GM12872 (cell line): ENCODE results near the gene BIK.

Source experiments
- TF ChIP-seq, protein P1 (sequence below): IDR thresholded peaks from 3 replicates; pipeline ENCODE4 v1.5.1; 2011; ENCODE audit warnings: low read depth, mild to moderate bottlenecking, low read length, moderate library complexity; ENCODE audit not compliant: insufficient read depth

Gene BIK

DNA sequence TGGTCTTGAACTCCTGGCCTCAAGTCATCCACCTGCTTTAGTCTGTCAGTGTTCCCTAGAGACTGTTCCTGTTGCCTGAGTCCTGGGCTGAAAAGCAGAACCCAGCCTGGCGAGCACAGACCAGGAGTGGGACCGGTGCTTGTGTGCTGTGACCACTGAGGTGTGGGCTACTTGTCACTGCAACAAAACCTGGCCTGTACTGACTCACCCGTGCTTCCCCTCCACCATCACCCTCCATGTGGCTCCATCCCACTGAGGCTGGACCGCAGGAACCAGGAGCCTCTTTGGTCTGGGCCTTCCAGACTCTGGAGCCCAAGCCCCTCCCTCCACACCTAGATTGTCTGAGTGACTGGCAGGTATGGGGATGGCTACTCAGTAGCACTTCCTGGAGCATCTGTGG, 24.0 kb downstream of the BIK start:
- TF ChIP-seq, protein P1, sequence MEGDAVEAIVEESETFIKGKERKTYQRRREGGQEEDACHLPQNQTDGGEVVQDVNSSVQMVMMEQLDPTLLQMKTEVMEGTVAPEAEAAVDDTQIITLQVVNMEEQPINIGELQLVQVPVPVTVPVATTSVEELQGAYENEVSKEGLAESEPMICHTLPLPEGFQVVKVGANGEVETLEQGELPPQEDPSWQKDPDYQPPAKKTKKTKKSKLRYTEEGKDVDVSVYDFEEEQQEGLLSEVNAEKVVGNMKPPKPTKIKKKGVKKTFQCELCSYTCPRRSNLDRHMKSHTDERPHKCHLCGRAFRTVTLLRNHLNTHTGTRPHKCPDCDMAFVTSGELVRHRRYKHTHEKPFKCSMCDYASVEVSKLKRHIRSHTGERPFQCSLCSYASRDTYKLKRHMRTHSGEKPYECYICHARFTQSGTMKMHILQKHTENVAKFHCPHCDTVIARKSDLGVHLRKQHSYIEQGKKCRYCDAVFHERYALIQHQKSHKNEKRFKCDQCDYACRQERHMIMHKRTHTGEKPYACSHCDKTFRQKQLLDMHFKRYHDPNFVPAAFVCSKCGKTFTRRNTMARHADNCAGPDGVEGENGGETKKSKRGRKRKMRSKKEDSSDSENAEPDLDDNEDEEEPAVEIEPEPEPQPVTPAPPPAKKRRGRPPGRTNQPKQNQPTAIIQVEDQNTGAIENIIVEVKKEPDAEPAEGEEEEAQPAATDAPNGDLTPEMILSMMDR: no peak

DNA sequence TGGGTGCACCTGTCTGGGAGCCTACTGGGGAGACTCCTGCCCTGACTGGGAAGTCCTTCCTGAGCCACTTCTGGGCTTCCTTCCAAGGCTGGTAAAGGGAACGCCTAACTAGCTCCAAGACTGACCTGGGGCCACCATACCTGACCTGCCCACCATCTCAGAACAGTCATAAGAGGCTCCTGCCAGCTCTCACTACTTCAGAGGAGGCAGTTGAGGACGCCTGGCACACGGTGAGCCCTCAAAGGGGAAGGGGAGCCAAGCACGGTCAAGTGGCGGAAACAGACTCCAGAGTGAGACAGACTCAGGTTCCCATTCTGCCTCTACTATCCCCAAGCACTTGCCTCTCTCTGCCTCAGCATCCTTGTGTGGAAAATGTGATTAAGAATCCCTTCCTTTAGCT, 25.0 kb downstream of the BIK start:
- TF ChIP-seq, protein P1: no peak

DNA sequence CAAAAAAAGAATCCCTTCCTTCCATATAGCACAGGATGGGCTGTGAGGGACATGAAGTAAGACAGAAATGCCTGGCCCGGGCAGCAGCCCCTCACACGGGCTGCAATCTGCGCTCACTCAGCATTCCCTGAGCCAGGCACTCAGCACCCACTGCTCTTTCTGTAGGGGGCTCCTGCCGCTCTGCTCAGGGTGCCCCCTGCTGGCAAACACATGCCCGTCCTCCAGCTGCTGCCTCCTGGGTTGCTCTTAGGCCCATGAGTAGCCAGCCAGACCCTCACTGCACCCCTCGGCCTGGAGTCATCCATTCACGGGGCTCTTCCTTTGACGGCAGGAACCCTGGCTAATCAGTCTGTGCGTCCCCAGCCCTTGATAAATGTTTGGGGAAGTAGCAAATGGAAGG, 25.7 kb downstream of the BIK start:
- TF ChIP-seq, protein P1: peak; percentile 92

GRCh38 chr22:43136801-43137200, 26.3 kb downstream of the BIK start:
- TF ChIP-seq, protein P1: no peak

DNA sequence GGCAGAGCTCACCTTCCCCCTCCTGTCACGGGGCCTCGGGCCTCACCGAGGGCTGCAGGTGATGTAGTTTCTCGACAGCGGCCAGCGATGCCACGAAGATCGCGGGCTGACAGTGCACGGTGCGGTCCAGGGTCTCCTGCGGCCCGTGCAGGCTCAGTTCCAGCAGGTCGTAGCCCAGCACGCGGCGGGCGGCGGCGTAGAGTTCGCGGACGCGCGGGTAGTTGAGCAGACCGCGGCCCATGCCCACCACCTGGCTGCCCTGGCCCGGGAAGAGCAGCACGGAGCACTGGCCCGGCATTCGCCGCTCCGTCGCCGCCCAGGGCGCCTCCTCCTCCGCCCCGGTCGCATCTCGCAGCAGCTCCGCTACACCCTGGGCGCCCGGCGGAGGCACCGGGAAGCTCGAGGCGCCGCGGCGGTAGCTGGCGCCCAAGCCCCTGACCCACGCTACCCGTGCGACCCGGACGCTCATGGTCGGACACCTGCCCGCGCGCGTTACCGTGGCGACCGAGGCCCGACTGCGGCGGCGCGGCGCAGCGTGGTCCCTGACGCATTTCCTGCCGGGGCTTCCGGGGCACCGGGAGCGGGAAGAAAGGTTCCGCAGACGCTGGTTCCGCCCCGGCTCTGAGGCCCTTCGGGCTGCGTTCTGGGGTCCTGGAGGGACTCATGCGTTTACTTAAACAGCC, 32.5 kb downstream of the BIK start, which contains the start of gene MCAT:
TSS of gene MCAT (minus strand) at position 519 of the 683 bp plus-strand sequence. CDS start at position 469, 50 bp downstream.
- TF ChIP-seq, protein P1: no peak

DNA sequence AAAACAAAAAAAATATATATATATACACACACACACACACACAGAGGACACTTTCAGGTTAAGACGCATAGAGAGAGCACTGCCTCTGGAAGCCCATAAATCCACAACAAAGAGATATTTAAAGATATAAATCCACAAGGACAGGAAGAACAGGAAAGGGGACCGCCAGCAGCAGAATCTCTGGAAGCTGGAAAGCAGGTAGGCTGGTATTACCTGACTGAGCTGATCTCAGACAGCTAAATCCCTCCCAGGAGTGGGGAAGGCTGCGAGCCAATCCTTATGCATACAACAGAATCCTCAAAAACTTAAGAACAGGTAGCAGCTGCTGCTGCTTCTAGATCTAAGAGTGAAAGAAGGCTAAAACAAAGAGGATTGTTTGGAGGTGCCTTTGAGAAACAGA, 34.4 kb downstream of the BIK start:
- TF ChIP-seq, protein P1: no peak

GRCh38 chr22:43147821-43148220, 37.3 kb downstream of the BIK start:
- TF ChIP-seq, protein P1: no peak
